ENCODE data around the gene NABP1. TPM values are rescaled to one million over a fixed set of nuclear protein-coding genes. Genes with fewer than 3 reads are reported as not detected.

The NABP1 gene
- total RNA-seq, 4 donors from 2014 or later, result 81.9 to 237 (median 85.9) TPM

GRCh38 chr2:191710411-191710900 lies 32.5 kb downstream of the NABP1 start:
- no peak for TF ChIP-seq CTCF (IDR thresholded peaks at IDR 0.05; ENCODE audit: low read depth)

- TF ChIP-seq CTCF (IDR thresholded peaks at IDR 0.05; ENCODE audit: low read depth), result no peak
Observed at GRCh38 chr2:191711621-191712020, 33.7 kb downstream of the NABP1 start.

GRCh38 chr2:191713837-191714236 lies 35.9 kb downstream of the NABP1 start:
- TF ChIP-seq CTCF (IDR thresholded peaks at IDR 0.05; ENCODE audit: low read depth), result no peak

GRCh38 chr2:191714925-191715324 lies 37.0 kb downstream of the NABP1 start:
- TF ChIP-seq CTCF (IDR thresholded peaks at IDR 0.05; ENCODE audit: low read depth), result no peak

GRCh38 chr2:191715471-191715870 lies 37.5 kb downstream of the NABP1 start:
- no peak for TF ChIP-seq CTCF (IDR thresholded peaks at IDR 0.05; ENCODE audit: low read depth)

- no peak for TF ChIP-seq CTCF (IDR thresholded peaks at IDR 0.05; ENCODE audit: low read depth)
Observed at GRCh38 chr2:191719261-191719660, 41.3 kb downstream of the NABP1 start.

GRCh38 chr2:191719938-191720337 lies 42.0 kb downstream of the NABP1 start:
- TF ChIP-seq CTCF (IDR thresholded peaks at IDR 0.05; ENCODE audit: low read depth), result no peak
